Measurements from ENCODE around the gene FER1L5. TPM values are rescaled to one million over a fixed set of nuclear protein-coding genes. Genes with fewer than 3 reads are reported as not detected.
"Not testable (repeated sequence)": the region's sequence is repeated elsewhere in the genome, so short reads cannot be mapped to it uniquely, and the experiment has no call there.

Gene FER1L5
- total and polyA plus RNA-seq, 2 of the 8 experiments (the other 6 are each of a cell fraction or from before 2014, with no cell fraction given): 0.23 to 0.88 TPM

DNA sequence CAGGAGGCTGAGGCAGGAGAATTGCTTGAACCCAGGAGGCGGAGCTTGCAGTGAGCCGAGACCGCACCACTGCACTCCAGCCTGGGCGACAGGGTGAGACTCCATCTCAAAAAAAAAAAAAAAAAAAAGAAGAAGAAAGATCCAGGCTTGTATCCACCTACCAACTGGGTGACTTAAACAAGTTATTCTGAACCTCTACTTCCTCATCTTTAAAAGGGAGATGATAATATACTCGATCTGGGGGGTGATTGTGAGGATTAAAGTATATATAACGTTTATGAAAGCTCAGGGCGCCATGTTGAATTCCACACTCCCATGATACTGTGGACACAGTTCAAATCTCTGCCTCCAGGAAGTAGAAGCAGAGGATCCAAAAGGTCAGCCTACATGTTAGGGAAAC lies 12.2 kb downstream of the FER1L5 start:
- H3K4me2 ChIP-seq (ENCODE audit: insufficient read depth in 1 of 2, low read depth in 2 of 2, low read length in 2 of 2); H3K9me3 ChIP-seq (ENCODE audit: insufficient read depth in 2 of 2, low read depth in 1 of 2, low read length in 1 of 2); H3K23ac ChIP-seq (ENCODE audit: insufficient read length); H3K56ac ChIP-seq (replicated peaks; ENCODE audit: insufficient read length, low read depth, low read length); H2BK120ac ChIP-seq (replicated peaks; ENCODE audit: low read depth, low read length); H2BK20ac ChIP-seq (ENCODE audit: low read length); H4K8ac ChIP-seq (ENCODE audit: extremely low read depth, insufficient read depth, low read length); H3K4me3 ChIP-seq (ENCODE audit: extremely low read depth in 1 of 4, insufficient read depth in 2 of 4, low read depth in 3 of 4, low read length in 4 of 4); H3K18ac ChIP-seq (ENCODE audit: extremely low read depth, low read length); H2AFZ ChIP-seq (ENCODE audit: low read length); CTCF ChIA-PET (ENCODE audit: partially characterized antibody); H4K91ac ChIP-seq (replicated peaks; ENCODE audit: insufficient read length, low read length); H3K14ac ChIP-seq (ENCODE audit: insufficient read length); H2BK12ac ChIP-seq (ENCODE audit: low read depth, low read length); H2AK5ac ChIP-seq (ENCODE audit: low read depth, low read length); H2BK15ac ChIP-seq (ENCODE audit: low read length); DNase-seq (ENCODE audit: low read depth in 1 of 2, low spot score in 2 of 2); H4K5ac ChIP-seq (ENCODE audit: insufficient read length, low read depth, low read length); H3K79me1 ChIP-seq (ENCODE audit: low read depth, low read length); POLR2A ChIA-PET (ENCODE audit: partially characterized antibody); H3K27me3 ChIP-seq (replicated peaks in 1 of 4; ENCODE audit: control insufficient read depth in 3 of 4, extremely low read depth in 1 of 4, insufficient read depth in 3 of 4, low read length in 3 of 4); H3K9ac ChIP-seq (replicated peaks in 1 of 4; ENCODE audit: extremely low read depth in 1 of 4, low read depth in 3 of 4, low read length in 3 of 4); FAIRE-seq; H3K36me3 ChIP-seq (ENCODE audit: control insufficient read depth in 2 of 4, insufficient read depth in 4 of 4, low read length in 3 of 4); H3K23me2 ChIP-seq (ENCODE audit: low read depth, low read length); H3K79me2 ChIP-seq (ENCODE audit: control insufficient read depth in 1 of 2, insufficient read depth in 2 of 2, low read length in 2 of 2); H3K4ac ChIP-seq (replicated peaks; ENCODE audit: insufficient read length, low read depth, low read length); H2BK5ac ChIP-seq (ENCODE audit: low read depth, low read length); H3K4me1 ChIP-seq (replicated peaks in 1 of 4; ENCODE audit: control insufficient read depth in 3 of 4, insufficient read depth in 4 of 4, low read length in 3 of 4); H3K27ac ChIP-seq (ENCODE audit: low read depth, low read length); H4K20me1 ChIP-seq (replicated peaks in 1 of 2; ENCODE audit: control insufficient read depth in 1 of 2, insufficient read depth in 2 of 2, low read length in 2 of 2): not testable (repeated sequence)
- 83% methylated on average over 3 of the region's 7 CpGs; no CpG with 5 or more reads in 1 of the 2 experiments for WGBS, 2 experiments (ENCODE audit: extremely low coverage in 1 of 2, insufficient coverage in 1 of 2, insufficient read length in 1 of 2, insufficient replicate concordance in 2 of 2, low coverage in 1 of 2, low lambda C conversion rate in 2 of 2, missing lambda C conversion rate in 1 of 2)
